CD4-positive, CD25-positive, alpha-beta regulatory T cell (primary cell): ENCODE results near the gene GAB2. TPM values are rescaled to one million over a fixed set of nuclear protein-coding genes. Genes with fewer than 3 reads are reported as not detected.

Experiments used
- ATAC-seq, 2 donors: fragments of 150-1000 bp; cut with Tn5 transposase; one replicate each; pipeline ENCODE4 v1.10.0; 2021; ENCODE audit warnings: low read depth in 2 of 2, moderate number of reproducible peaks in 2 of 2, moderate library complexity in 1 of 2
- DNase-seq, 3 donors: peaks; one replicate each; pipeline versions ENCODE4 v3.0.0 to v3.0.0-alpha.2; 2012 to 2022; ENCODE audit warnings: mixed read lengths in 1 of 3
- H3K27ac ChIP-seq: one replicate; pipeline ENCODE4 v1.7.0; 2013; ENCODE audit warnings: mild to moderate bottlenecking, low read length; ENCODE audit not compliant: insufficient read depth, poor library complexity, severe bottlenecking
- H3K27me3 ChIP-seq: one replicate; pipeline ENCODE4 v1.7.0; 2013; ENCODE audit warnings: low read length; ENCODE audit not compliant: control insufficient read depth, insufficient read depth
- H3K36me3 ChIP-seq: one replicate; pipeline ENCODE4 v1.7.0; 2013; ENCODE audit warnings: mild to moderate bottlenecking, low read length, moderate library complexity; ENCODE audit not compliant: control insufficient read depth, insufficient read depth
- H3K4me1 ChIP-seq: 2 replicates; pipeline ENCODE4 v1.7.0; 2013; ENCODE audit warnings: mild to moderate bottlenecking, low read length; ENCODE audit not compliant: insufficient read depth, control insufficient read depth, poor library complexity, severe bottlenecking
- H3K4me3 ChIP-seq: one replicate; pipeline ENCODE4 v1.7.0; 2013; ENCODE audit warnings: low read depth, mild to moderate bottlenecking, low read length, moderate library complexity
- H3K9me3 ChIP-seq, 2 experiments: 1 replicate in 1 of 2; 2 replicates in 1 of 2; pipeline ENCODE4 v1.7.0; 2013; ENCODE audit warnings: low read length in 2 of 2, mild to moderate bottlenecking in 1 of 2, moderate library complexity in 1 of 2; ENCODE audit not compliant: control insufficient read depth in 2 of 2
- H3K27ac Mint-ChIP-seq, 3 donors: one replicate each; pipeline ENCODE4 v1.8.0; 2020 to 2022; ENCODE audit warnings: mild to moderate bottlenecking in 3 of 3, mixed read lengths in 3 of 3, moderate library complexity in 2 of 3
- H3K27me3 Mint-ChIP-seq: one replicate; pipeline ENCODE4 v1.8.0; 2022; ENCODE audit warnings: mild to moderate bottlenecking, mixed read lengths
- H3K36me3 Mint-ChIP-seq: one replicate; pipeline ENCODE4 v1.8.0; 2020; ENCODE audit warnings: mixed read lengths
- H3K4me1 Mint-ChIP-seq, 4 donors: one replicate each; pipeline ENCODE4 v1.8.0; 2020 to 2022; ENCODE audit warnings: mixed read lengths in 4 of 4, mild to moderate bottlenecking in 1 of 4
- H3K4me3 Mint-ChIP-seq, 4 donors: one replicate each; pipeline ENCODE4 v1.8.0; 2020 to 2022; ENCODE audit warnings: mild to moderate bottlenecking in 4 of 4, mixed read lengths in 4 of 4, moderate library complexity in 3 of 4
- H3K9me3 Mint-ChIP-seq, 7 donors: one replicate each; pipeline ENCODE4 v1.8.0; 2020 to 2022; ENCODE audit warnings: mixed read lengths in 7 of 7, mild to moderate bottlenecking in 3 of 7, moderate library complexity in 2 of 7
- polyA plus RNA-seq, 4 donors: library from polyadenylated mRNA; unstranded; fragments of 300-500 nt; fragmentation: Illumina TruSeq; gene quantifications; one replicate each; pipeline ENCODE4 v1.2.3, GENCODE V29; 2021
- total RNA-seq: library from RNA; stranded (reverse); gene quantifications from one replicate; pipeline ENCODE4 v1.2.3, GENCODE V29; 2022

GAB2 gene
- total and polyA plus RNA-seq, 5 donors from 2014 or later = 0.05 to 15.7 (median 0.56) TPM

DNA sequence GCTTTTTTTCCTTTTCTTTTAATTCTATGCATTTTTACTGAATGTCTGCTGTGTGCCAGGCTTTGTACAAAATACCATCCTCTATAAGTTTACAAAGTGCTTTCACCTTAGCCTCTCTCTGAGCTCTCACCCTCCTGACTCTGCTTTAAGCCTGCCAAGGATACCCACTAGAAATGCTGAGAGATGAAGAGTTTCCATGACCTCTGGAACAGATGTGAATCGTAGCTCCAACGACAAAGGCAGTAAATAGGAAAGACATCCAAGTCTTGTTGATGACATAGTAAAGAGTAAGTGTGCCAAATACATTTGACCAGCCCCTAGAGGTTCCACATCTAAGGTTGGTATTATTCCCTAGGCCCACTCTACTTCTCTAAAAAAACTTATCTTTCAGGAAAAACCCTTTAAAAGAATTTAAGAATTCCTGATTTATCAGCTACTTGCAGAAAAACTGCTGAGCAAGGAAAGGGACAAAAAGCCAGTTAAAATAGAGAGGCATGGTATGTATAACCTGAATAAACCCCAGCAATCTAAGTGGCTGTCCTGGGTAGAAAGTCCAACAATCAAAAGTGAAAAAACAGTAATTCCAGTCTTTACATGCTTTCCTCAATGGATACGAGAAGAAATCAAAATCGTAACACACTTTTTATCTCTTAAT is 45.4 kb downstream of the GAB2 start:
- no peak overlapping the region for H3K4me3 ChIP-seq
- H3K4me1 Mint-ChIP-seq = peaks cover 0 to 6% (median 0%) of the 10 kb centered on the region in 4 donors
- ATAC-seq = no peak
- no peaks in the 10 kb centered on the region for H3K36me3 Mint-ChIP-seq
- H3K9me3 Mint-ChIP-seq = peaks cover 0 to 3% (median 0%) of the 10 kb centered on the region in 7 donors
- DNase-seq = no peak
- H3K36me3 ChIP-seq = no peaks in the 10 kb centered on the region
- H3K27me3 ChIP-seq = no peaks in the 10 kb centered on the region
- H3K4me1 ChIP-seq = no peaks in the 10 kb centered on the region
- H3K27ac Mint-ChIP-seq = no peak overlapping the region
- H3K27me3 Mint-ChIP-seq = peaks cover 5% of the 10 kb centered on the region
- no peaks in the 10 kb centered on the region for H3K9me3 ChIP-seq
- H3K4me3 Mint-ChIP-seq = no peak overlapping the region
- no peak overlapping the region for H3K27ac ChIP-seq

DNA sequence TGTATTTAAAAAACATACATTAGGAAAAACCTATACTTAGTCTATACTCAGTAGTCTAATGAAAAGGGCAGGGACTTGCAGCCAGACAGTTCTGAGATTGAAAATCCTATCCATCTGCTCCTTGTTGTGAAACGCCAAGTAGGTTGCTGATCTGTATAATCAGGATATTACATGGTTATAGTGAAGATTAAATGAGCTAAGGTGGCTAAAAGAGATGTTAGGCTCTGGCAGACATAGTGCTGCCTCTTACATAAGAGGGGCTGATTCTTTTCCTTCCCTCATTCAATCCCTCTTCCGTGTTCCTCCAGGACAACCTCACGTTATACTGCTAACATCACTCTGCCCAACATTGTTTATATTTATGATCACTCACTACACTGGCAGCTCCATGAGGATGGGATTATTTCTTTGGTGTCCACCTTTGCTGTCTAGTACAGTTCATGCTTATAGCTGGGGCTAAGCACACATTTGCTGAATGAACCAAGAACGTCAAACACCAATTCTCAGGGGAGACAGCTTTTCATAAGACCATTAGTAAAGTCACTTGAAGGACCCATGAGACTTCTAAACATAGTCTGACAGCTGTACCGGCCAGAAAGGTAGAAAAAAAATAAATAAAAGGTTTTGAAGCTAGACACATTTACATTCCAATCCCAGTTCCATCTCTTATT is 46.3 kb downstream of the GAB2 start:
- Mint-ChIP-seq H3K4me1 (peaks cover 0 to 6% (median 0%) of the 10 kb centered on the region in 4 donors), H3K27ac (no peak overlapping the region), H3K36me3 (no peaks in the 10 kb centered on the region), H3K4me3 (no peak overlapping the region), H3K27me3 (peaks cover 5% of the 10 kb centered on the region), H3K9me3 (no peaks in the 10 kb centered on the region)
- Histone ChIP-seq H3K27ac (no peak overlapping the region), H3K4me3 (no peak overlapping the region), H3K27me3 (no peaks in the 10 kb centered on the region), H3K4me1 (no peaks in the 10 kb centered on the region), H3K36me3 (no peaks in the 10 kb centered on the region), H3K9me3 (no peaks in the 10 kb centered on the region)
- DNase-seq (no peak), ATAC-seq (no peak)

GRCh38 chr11:78370406-78371172 is 47.0 kb downstream of the GAB2 start:
- H3K4me1 ChIP-seq = no peaks in the 10 kb centered on the region
- H3K27ac Mint-ChIP-seq = peak overlapping the region in 1 of 3 donors; percentile 58
- no peak overlapping the region for H3K4me3 Mint-ChIP-seq
- ATAC-seq = no peak
- H3K27ac ChIP-seq = no peak overlapping the region
- H3K36me3 ChIP-seq = no peaks in the 10 kb centered on the region
- no peak overlapping the region for H3K4me3 ChIP-seq
- no peak for DNase-seq
- no peaks in the 10 kb centered on the region for H3K9me3 Mint-ChIP-seq
- H3K9me3 ChIP-seq = no peaks in the 10 kb centered on the region
- peaks cover 0 to 6% (median 0%) of the 10 kb centered on the region in 4 donors for H3K4me1 Mint-ChIP-seq
- no peaks in the 10 kb centered on the region for H3K27me3 ChIP-seq
- no peaks in the 10 kb centered on the region for H3K36me3 Mint-ChIP-seq
- H3K27me3 Mint-ChIP-seq = peaks cover 8% of the 10 kb centered on the region

GRCh38 chr11:78365381-78365792 is 52.2 kb downstream of the GAB2 start:
- H3K27me3 ChIP-seq = no peaks in the 10 kb centered on the region
- Mint-ChIP-seq H3K4me3 (no peak overlapping the region), H3K4me1 (peaks cover 0 to 2% (median 0%) of the 10 kb centered on the region in 4 donors), H3K27ac (no peak overlapping the region), H3K36me3 (no peaks in the 10 kb centered on the region), H3K27me3 (peaks cover 13% of the 10 kb centered on the region), H3K9me3 (no peaks in the 10 kb centered on the region)
- DNase-seq (no peak), ATAC-seq (no peak)
- H3K27ac ChIP-seq = no peak overlapping the region
- H3K4me1 ChIP-seq = no peaks in the 10 kb centered on the region
- no peaks in the 10 kb centered on the region for H3K9me3 ChIP-seq
- no peaks in the 10 kb centered on the region for H3K36me3 ChIP-seq
- H3K4me3 ChIP-seq = no peak overlapping the region

GRCh38 chr11:78364128-78364751 is 53.4 kb downstream of the GAB2 start:
- Histone ChIP-seq H3K4me1 (no peaks in the 10 kb centered on the region), H3K27ac (no peak overlapping the region), H3K4me3 (no peak overlapping the region), H3K9me3 (no peaks in the 10 kb centered on the region), H3K27me3 (no peaks in the 10 kb centered on the region), H3K36me3 (no peaks in the 10 kb centered on the region)
- Mint-ChIP-seq H3K36me3 (no peaks in the 10 kb centered on the region), H3K27ac (no peak overlapping the region), H3K4me3 (no peak overlapping the region), H3K4me1 (no peaks in the 10 kb centered on the region), H3K9me3 (no peaks in the 10 kb centered on the region), H3K27me3 (peaks cover 18% of the 10 kb centered on the region)
- no peak for DNase-seq
- ATAC-seq = no peak

- ATAC-seq (no peak), DNase-seq (no peak)
- no peaks in the 10 kb centered on the region for H3K36me3 Mint-ChIP-seq
- H3K9me3 Mint-ChIP-seq = no peaks in the 10 kb centered on the region
- no peaks in the 10 kb centered on the region for H3K27me3 ChIP-seq
- H3K27me3 Mint-ChIP-seq = peaks cover 18% of the 10 kb centered on the region
- H3K27ac ChIP-seq = no peak overlapping the region
- no peak overlapping the region for H3K4me3 Mint-ChIP-seq
- H3K27ac Mint-ChIP-seq = no peak overlapping the region
- no peaks in the 10 kb centered on the region for H3K4me1 Mint-ChIP-seq
- H3K4me3 ChIP-seq = no peak overlapping the region
- no peaks in the 10 kb centered on the region for H3K9me3 ChIP-seq
- no peaks in the 10 kb centered on the region for H3K4me1 ChIP-seq
- no peaks in the 10 kb centered on the region for H3K36me3 ChIP-seq
Observed at GRCh38 chr11:78363024-78363619, 54.5 kb downstream of the GAB2 start.

DNA sequence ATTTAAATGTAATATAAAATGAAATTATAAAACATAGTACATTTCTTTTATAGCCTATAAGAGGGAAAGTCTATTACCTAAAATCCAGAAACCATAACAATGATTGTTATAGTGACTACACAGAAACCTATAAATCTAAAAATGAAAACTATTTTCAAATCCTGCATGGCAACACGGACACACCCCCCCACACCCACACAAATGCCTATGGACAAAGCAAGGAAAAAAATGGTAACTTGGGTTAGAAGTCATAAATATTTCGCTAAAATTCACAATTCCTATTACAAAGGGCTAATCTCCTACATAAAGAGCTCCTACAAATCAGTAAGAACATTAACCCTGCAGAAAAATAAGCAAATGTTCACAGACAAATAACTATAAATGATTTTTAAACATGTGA is 56.4 kb downstream of the GAB2 start:
- ATAC-seq (no peak), DNase-seq (no peak)
- H3K27me3 ChIP-seq = no peaks in the 10 kb centered on the region
- no peaks in the 10 kb centered on the region for H3K4me1 ChIP-seq
- Mint-ChIP-seq H3K27me3 (peaks cover 18% of the 10 kb centered on the region), H3K4me3 (no peak overlapping the region), H3K4me1 (no peaks in the 10 kb centered on the region), H3K9me3 (peaks cover 0 to 6% (median 2%) of the 10 kb centered on the region in 7 donors), H3K36me3 (no peaks in the 10 kb centered on the region), H3K27ac (no peak overlapping the region)
- H3K36me3 ChIP-seq = no peaks in the 10 kb centered on the region
- H3K4me3 ChIP-seq = no peak overlapping the region
- no peak overlapping the region for H3K27ac ChIP-seq
- H3K9me3 ChIP-seq = no peaks in the 10 kb centered on the region
